Fibroblast of skin of left biceps (primary cell): ENCODE data around the gene KLHL3.
"Not testable (repeated sequence)": the region's sequence is repeated elsewhere in the genome, so short reads cannot be mapped to it uniquely, and the experiment has no call there.

Experiments
- DNase-seq, 2 experiments: peaks; one replicate each; pipeline ENCODE4 v3.0.0-alpha.2; 2013; ENCODE audit warnings: low read depth in 2 of 2

KLHL3 gene

GRCh38 chr5:137735555-137736284 lies at the start of gene KLHL3:
TSS of gene KLHL3 (minus strand) at chr5:137736089. CDS start at chr5:137735646, 443 bp downstream.
- DNase-seq = no peak

- no peak for DNase-seq
Measured at GRCh38 chr5:137782984-137783536, 47.2 kb upstream of the KLHL3 start.

- no peak for DNase-seq
Measured at GRCh38 chr5:137782055-137782454, 46.2 kb upstream of the KLHL3 start.

GRCh38 chr5:137778772-137779564 lies 43.1 kb upstream of the KLHL3 start:
- peak in 1 of 2 experiments; percentile 10 for DNase-seq

- not testable (repeated sequence) for DNase-seq
Measured at GRCh38 chr5:137767937-137768336, 32.0 kb upstream of the KLHL3 start.

GRCh38 chr5:137761566-137761965 lies 25.7 kb upstream of the KLHL3 start:
- DNase-seq = no peak

- no peak for DNase-seq
Measured at GRCh38 chr5:137760719-137761516, 25.0 kb upstream of the KLHL3 start.

- no peak for DNase-seq
Measured at GRCh38 chr5:137760294-137760693, 24.4 kb upstream of the KLHL3 start.

- DNase-seq = no peak
Measured at GRCh38 chr5:137758715-137759306, 22.9 kb upstream of the KLHL3 start.

- DNase-seq = no peak
Measured at GRCh38 chr5:137758121-137758520, 22.2 kb upstream of the KLHL3 start.

- DNase-seq = no peak
Measured at GRCh38 chr5:137757634-137758033, 21.7 kb upstream of the KLHL3 start.

GRCh38 chr5:137754961-137755762 lies 19.3 kb upstream of the KLHL3 start:
- DNase-seq = no peak

GRCh38 chr5:137754188-137754960 lies 18.5 kb upstream of the KLHL3 start, which contains the start of gene HNRNPA0:
TSS of gene HNRNPA0 (minus strand) at chr5:137754363. CDS start at chr5:137754066, 297 bp downstream.
- peak; percentile 92 to 93 for DNase-seq

- DNase-seq = no peak
Measured at GRCh38 chr5:137753691-137754187, 17.9 kb upstream of the KLHL3 start.

GRCh38 chr5:137752905-137753690 lies 17.2 kb upstream of the KLHL3 start:
- DNase-seq = no peak

- DNase-seq = peak; percentile 61
Measured at GRCh38 chr5:137751869-137752491, 16.1 kb upstream of the KLHL3 start.

GRCh38 chr5:137750436-137750835 lies 14.5 kb upstream of the KLHL3 start:
- DNase-seq = no peak

- DNase-seq = no peak
Measured at GRCh38 chr5:137747848-137748247, 12.0 kb upstream of the KLHL3 start.
